HG03354 (cell line): ENCODE measurements around the gene CFAP97.
"Not testable (repeated sequence)": the region's sequence is repeated elsewhere in the genome, so short reads cannot be mapped to it uniquely, and the experiment has no call there.

Experiments
- ATAC-seq: cut with Tn5 transposase; IDR thresholded peaks from one replicate; pipeline ENCODE4 v1.9.1; 2021; ENCODE audit warnings: mild to moderate bottlenecking; ENCODE audit not compliant: unreplicated experiment, poor library complexity, severe bottlenecking

CFAP97 gene

GRCh38 chr4:185225940-185226339 is 22.1 kb upstream of the CFAP97 start:
- ATAC-seq: no peak

- no peak for ATAC-seq
These were observed 20.8 kb upstream of the CFAP97 start for GRCh38 chr4:185224597-185224996.

- no peak for ATAC-seq
These were observed 18.8 kb upstream of the CFAP97 start for GRCh38 chr4:185222598-185222997.

GRCh38 chr4:185221912-185222311 is 18.1 kb upstream of the CFAP97 start:
- ATAC-seq: no peak

GRCh38 chr4:185221491-185221890 is 17.7 kb upstream of the CFAP97 start:
- no peak for ATAC-seq

GRCh38 chr4:185219551-185220344 is 15.9 kb upstream of the CFAP97 start:
- ATAC-seq: peak; percentile 83

GRCh38 chr4:185218312-185218711 is 14.5 kb upstream of the CFAP97 start:
- ATAC-seq: no peak

GRCh38 chr4:185217408-185217975 is 13.7 kb upstream of the CFAP97 start:
- ATAC-seq: no peak

GRCh38 chr4:185215261-185215660 is 11.5 kb upstream of the CFAP97 start:
- no peak for ATAC-seq

- ATAC-seq: peak; percentile 47
These were observed 10.1 kb upstream of the CFAP97 start for GRCh38 chr4:185213877-185214276.

- no peak for ATAC-seq
These were observed 8.8 kb upstream of the CFAP97 start for GRCh38 chr4:185212581-185212980.

- no peak for ATAC-seq
These were observed 7.8 kb upstream of the CFAP97 start for GRCh38 chr4:185211641-185212040.

GRCh38 chr4:185211035-185211434 is 7.2 kb upstream of the CFAP97 start:
- ATAC-seq: no peak

GRCh38 chr4:185210102-185210981 is 6.5 kb upstream of the CFAP97 start:
- peak; percentile 24 for ATAC-seq

- peak; percentile 26 for ATAC-seq
These were observed 6.0 kb upstream of the CFAP97 start for GRCh38 chr4:185209852-185210101.

GRCh38 chr4:185209031-185209851 is 5.4 kb upstream of the CFAP97 start, which contains the start of gene SNX25:
SNX25 (plus strand) TSS chr4:185209598; CDS start chr4:185209827, 229 bp downstream.
- peak; percentile 76 for ATAC-seq

- ATAC-seq: no peak
These were observed 3.7 kb upstream of the CFAP97 start for GRCh38 chr4:185207466-185207865.

- ATAC-seq: no peak
These were observed 2.0 kb upstream of the CFAP97 start for GRCh38 chr4:185205697-185206342.

- ATAC-seq: not testable (repeated sequence)
These were observed 1.3 kb upstream of the CFAP97 start for GRCh38 chr4:185205073-185205472.
